CD14-positive monocyte (primary cell): ENCODE results near the gene CA6. TPM values are rescaled to one million over a fixed set of nuclear protein-coding genes. Genes with fewer than 3 reads are reported as not detected.

Source experiments
- DNase-seq, 3 donors: peaks; one replicate each; pipeline ENCODE4 v3.0.0-alpha.2; 2011 to 2022
- H2AFZ ChIP-seq: 2 replicates; pipeline ENCODE4 v1.6.0; 2012; ENCODE audit warnings: mild to moderate bottlenecking, low read depth, low read length, inconsistent platforms; ENCODE audit not compliant: insufficient read depth, poor library complexity, severe bottlenecking
- H3K27ac ChIP-seq, 2 donors: 1 replicate in 1 of 2; 2 replicates in 1 of 2; pipeline ENCODE4 v1.5.1; 2012 to 2013; ENCODE audit warnings: low read length in 2 of 2, control low read depth in 1 of 2, inconsistent platforms in 1 of 2, low read depth in 1 of 2, mild to moderate bottlenecking in 1 of 2
- H3K27me3 ChIP-seq, 2 donors: one replicate each; pipeline versions ENCODE4 v1.6.0 to v1.6.1; 2011 to 2013; ENCODE audit warnings: low read length in 2 of 2; ENCODE audit not compliant: control insufficient read depth in 2 of 2, insufficient read depth in 2 of 2
- H3K36me3 ChIP-seq, 2 donors: replicated peaks in 1 of 2; 1 replicate in 1 of 2; 2 replicates in 1 of 2; pipeline versions ENCODE4 v1.5.1 to v1.6.1; 2012 to 2013; ENCODE audit warnings: low read length in 2 of 2, control low read depth in 1 of 2, inconsistent platforms in 1 of 2, mild to moderate bottlenecking in 1 of 2; ENCODE audit not compliant: insufficient read depth in 2 of 2, control insufficient read depth in 1 of 2
- H3K4me1 ChIP-seq, 2 donors: 1 replicate in 1 of 2; 2 replicates in 1 of 2; pipeline versions ENCODE4 v1.5.1 to v1.6.1; 2012 to 2013; ENCODE audit warnings: low read length in 2 of 2, control low read depth in 1 of 2, inconsistent platforms in 1 of 2, mild to moderate bottlenecking in 1 of 2, moderate library complexity in 1 of 2; ENCODE audit not compliant: insufficient read depth in 2 of 2, control insufficient read depth in 1 of 2
- H3K4me2 ChIP-seq: replicated peaks from 2 replicates; pipeline ENCODE3; 2012; ENCODE audit warnings: low read length, moderate library complexity, mild to moderate bottlenecking; ENCODE audit not compliant: poor library complexity, severe bottlenecking; ENCODE audit errors: extremely low read depth
- H3K4me3 ChIP-seq, 3 experiments: fragments of 200-600 bp in 1 of 3; sonication (generic) in 1 of 3; replicated peaks in 1 of 3; 1 replicate in 2 of 3; 2 replicates in 1 of 3; pipeline ENCODE4 v1.5.1; 2011 to 2013; ENCODE audit warnings: low read length in 3 of 3, mild to moderate bottlenecking in 3 of 3, control low read depth in 2 of 3, low read depth in 2 of 3, inconsistent platforms in 1 of 3, moderate library complexity in 1 of 3
- H3K79me2 ChIP-seq: 2 replicates; pipeline ENCODE4 v1.6.0; 2012; ENCODE audit warnings: mild to moderate bottlenecking, control low read depth, inconsistent platforms, low read length, moderate library complexity; ENCODE audit not compliant: insufficient read depth
- H3K9ac ChIP-seq: 2 replicates; pipeline ENCODE4 v1.6.0; 2017; ENCODE audit warnings: low read length, mild to moderate bottlenecking; ENCODE audit not compliant: insufficient read depth, poor library complexity, severe bottlenecking
- H3K9me3 ChIP-seq, 2 donors: replicated peaks in 1 of 2; 1 replicate in 1 of 2; 2 replicates in 1 of 2; pipeline versions ENCODE4 v1.5.1 to v1.6.1; 2012 to 2013; ENCODE audit warnings: low read length in 2 of 2, control low read depth in 1 of 2; ENCODE audit not compliant: control insufficient read depth in 1 of 2, insufficient read depth in 1 of 2
- H4K20me1 ChIP-seq: 2 replicates; pipeline ENCODE4 v1.6.0; 2012; ENCODE audit warnings: mild to moderate bottlenecking, low read length, control low read depth, moderate library complexity; ENCODE audit not compliant: insufficient read depth
- H3K27ac Mint-ChIP-seq, 7 donors: one replicate each; pipeline ENCODE4 v1.8.0; 2020; ENCODE audit warnings: mild to moderate bottlenecking in 7 of 7, mixed read lengths in 7 of 7, moderate library complexity in 6 of 7, inconsistent platforms in 2 of 7
- H3K27me3 Mint-ChIP-seq, 3 donors: one replicate each; pipeline ENCODE4 v1.8.0; 2021 to 2022; ENCODE audit warnings: low read depth in 3 of 3, mild to moderate bottlenecking in 3 of 3, mixed read lengths in 3 of 3, moderate library complexity in 3 of 3, inconsistent platforms in 1 of 3
- H3K36me3 Mint-ChIP-seq, 2 donors: one replicate each; pipeline ENCODE4 v1.8.0; 2020; ENCODE audit warnings: mixed read lengths in 2 of 2, inconsistent platforms in 1 of 2, mild to moderate bottlenecking in 1 of 2
- H3K4me1 Mint-ChIP-seq: one replicate; pipeline ENCODE4 v1.8.0; 2020; ENCODE audit warnings: mild to moderate bottlenecking, mixed read lengths
- H3K4me3 Mint-ChIP-seq, 2 donors: one replicate each; pipeline ENCODE4 v1.8.0; 2020; ENCODE audit warnings: mild to moderate bottlenecking in 2 of 2, mixed read lengths in 2 of 2, moderate library complexity in 1 of 2
- H3K9me3 Mint-ChIP-seq, 7 donors: one replicate each; pipeline ENCODE4 v1.8.0; 2020 to 2022; ENCODE audit warnings: mixed read lengths in 7 of 7, mild to moderate bottlenecking in 6 of 7, moderate library complexity in 6 of 7, inconsistent platforms in 2 of 7
- CTCF ChIP-seq: fragments of 200-600 bp; IDR thresholded peaks from one replicate; pipeline ENCODE4 v1.8.0; 2022; ENCODE audit warnings: antibody characterized with exemption, mild to moderate bottlenecking
- WGBS: methylation state at CpG from one replicate; pipeline ENCODE4 v1.1.5; 2013; ENCODE audit warnings: missing lambda C conversion rate; ENCODE audit not compliant: insufficient coverage; 5-methylcytosine and 5-hydroxymethylcytosine counted together
- intact Hi-C, 2 donors: fragments of 100-400 bp; cut with micrococcal nuclease; formaldehyde crosslinking; loops; one replicate each; pipeline versions ENCODE4 v1.15.0 to v1.15.1; 2023
- polyA plus RNA-seq, 3 donors: library from polyadenylated mRNA; depleted of rRNA in 1 of 3; unstranded in 2 of 3; stranded (reverse) in 1 of 3; fragments of 300-500 nt in 2 of 3; fragments of >200 nt in 1 of 3; fragmentation: Illumina TruSeq in 2 of 3; gene quantifications; 1 replicate in 2 of 3; 2 replicates in 1 of 3; pipeline ENCODE4 v1.2.3, GENCODE V29; 2012 to 2021

The CA6 gene
- polyA plus RNA-seq, 3 donors: not detected

GRCh38 chr1:9018333-9018732 is 72.7 kb downstream of the CA6 start:
- Mint-ChIP-seq H3K4me3 (no peak overlapping the region), H3K4me1 (peaks cover 5% of the 10 kb centered on the region), H3K27ac (no peak overlapping the region), H3K27me3 (peaks cover 4 to 18% (median 8%) of the 10 kb centered on the region in 3 donors), H3K9me3 (peaks cover 0 to 2% (median 0%) of the 10 kb centered on the region in 7 donors), H3K36me3 (no peaks in the 10 kb centered on the region)
- DNase-seq: no peak
- no peaks in the 10 kb centered on the region for H4K20me1 ChIP-seq
- no peaks in the 10 kb centered on the region for H3K4me1 ChIP-seq
- H3K9me3 ChIP-seq: no peaks in the 10 kb centered on the region
- no peak for TF ChIP-seq CTCF
- no peak overlapping the region for H3K4me2 ChIP-seq
- H3K4me3 ChIP-seq: no peak overlapping the region
- no peaks in the 10 kb centered on the region for H3K79me2 ChIP-seq
- peaks cover 0 to 2% of the 10 kb centered on the region in 2 donors for H3K27me3 ChIP-seq
- no peak overlapping the region for H3K9ac ChIP-seq
- intact Hi-C loops: loop anchor here in 1 of 2 donors (5.0 kb wide), 1 partner anchor 84 kb away; no protein-coding TSS in a partner anchor
- H3K27ac ChIP-seq: no peak overlapping the region
- 96% methylated on average over 5 of the region's 13 CpGs for WGBS
- no peaks in the 10 kb centered on the region for H3K36me3 ChIP-seq
- no peak overlapping the region for H2AFZ ChIP-seq

- H3K27ac Mint-ChIP-seq: no peak overlapping the region
These were observed 74.2 kb downstream of the CA6 start for GRCh38 chr1:9019896-9020295.

More at GRCh38 chr1:9019896-9020295, 74.2 kb downstream of the CA6 start:
- H3K36me3 Mint-ChIP-seq: no peaks in the 10 kb centered on the region
- Histone ChIP-seq H3K4me2 (no peak overlapping the region), H2AFZ (no peak overlapping the region), H3K4me1 (no peaks in the 10 kb centered on the region), H3K79me2 (no peaks in the 10 kb centered on the region), H3K9ac (no peak overlapping the region), H3K36me3 (no peaks in the 10 kb centered on the region), H3K4me3 (no peak overlapping the region), H3K27me3 (peaks cover 0 to 2% of the 10 kb centered on the region in 2 donors), H4K20me1 (no peaks in the 10 kb centered on the region), H3K27ac (no peak overlapping the region), H3K9me3 (no peaks in the 10 kb centered on the region)
- no peak for DNase-seq
- no peak for TF ChIP-seq CTCF
- WGBS: 0% methylated on average over 4 of the region's 4 CpGs
- H3K9me3 Mint-ChIP-seq: peaks cover 0 to 2% (median 0%) of the 10 kb centered on the region in 7 donors
- peaks cover 5 to 18% (median 8%) of the 10 kb centered on the region in 3 donors for H3K27me3 Mint-ChIP-seq
- H3K4me3 Mint-ChIP-seq: no peak overlapping the region
- H3K4me1 Mint-ChIP-seq: peaks cover 5% of the 10 kb centered on the region
- intact Hi-C loops: loop anchor here in 1 of 2 donors (5.0 kb wide), 1 partner anchor 82 kb away; no protein-coding TSS in a partner anchor
